ENCODE measurements around the gene MAGIX.

DNA sequence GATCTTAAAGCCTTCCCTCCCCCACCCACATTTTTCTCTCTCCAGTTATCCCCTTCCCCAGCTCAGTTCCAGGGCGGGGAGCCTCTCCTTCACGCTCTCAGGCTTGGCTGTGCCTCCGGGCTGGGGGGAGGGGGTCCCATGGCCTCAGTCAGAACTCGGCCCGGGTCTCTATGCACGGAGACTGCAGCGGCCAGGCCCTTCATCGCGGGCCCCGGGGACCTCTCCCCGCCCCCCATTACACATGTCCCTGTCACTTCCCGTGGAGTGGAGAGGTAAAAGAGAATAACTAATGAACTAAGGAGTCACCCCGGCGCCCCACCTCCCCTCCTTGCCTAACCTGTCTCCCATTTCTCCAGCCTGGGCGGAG lies 24.5 kb downstream of the MAGIX start:
- TF ChIP-seq POLR2AphosphoS5 (IDR thresholded peaks at IDR 0.05; ENCODE audit: low read depth, low read length) (no peak), POLR2A (IDR thresholded peaks at IDR 0.05; ENCODE audit: low read depth, low read length) (no peak)
